Neural crest cell (in vitro differentiated cells): ENCODE results near the gene NFIX. TPM values are rescaled to one million over a fixed set of nuclear protein-coding genes. Genes with fewer than 3 reads are reported as not detected.

Source experiments
- DNase-seq: peaks from one replicate; pipeline ENCODE4 v3.0.0; 2021; ENCODE audit warnings: low read depth, mixed read lengths, low spot score
- H3K27ac Mint-ChIP-seq: one replicate; pipeline ENCODE4 v1.8.0; 2021; ENCODE audit warnings: mild to moderate bottlenecking, mixed read lengths; ENCODE audit not compliant: unreplicated experiment
- H3K27me3 Mint-ChIP-seq: 2 replicates; pipeline ENCODE4 v1.8.0; 2021; ENCODE audit warnings: low read depth, mild to moderate bottlenecking, mixed read lengths
- H3K36me3 Mint-ChIP-seq: 2 replicates; pipeline ENCODE4 v1.8.0; 2021; ENCODE audit warnings: low read depth, mild to moderate bottlenecking, mixed read lengths
- H3K4me1 Mint-ChIP-seq: 2 replicates; pipeline ENCODE4 v1.8.0; 2021; ENCODE audit warnings: mixed read lengths
- H3K4me3 Mint-ChIP-seq: one replicate; pipeline ENCODE4 v1.8.0; 2021; ENCODE audit warnings: mild to moderate bottlenecking, mixed read lengths
- H3K9me3 Mint-ChIP-seq: 2 replicates; pipeline ENCODE4 v1.8.0; 2021; ENCODE audit warnings: mixed read lengths
- CTCF ChIP-seq: fragments of 200-600 bp; sonication (generic); conservative IDR thresholded peaks from 2 replicates; pipeline ENCODE4 v1.5.0; 2021; ENCODE audit warnings: antibody characterized with exemption, mild to moderate bottlenecking
- total RNA-seq: library from RNA; stranded (reverse); gene quantifications from 2 replicates; pipeline ENCODE4 v1.2.1, GENCODE V29; 2021

NFIX gene
- total RNA-seq, 1 donor from 2014 or later = 0.68 TPM

- H3K27ac Mint-ChIP-seq = no peak overlapping the region
- peaks cover 35% of the 10 kb centered on the region for H3K4me1 Mint-ChIP-seq
- no peaks in the 10 kb centered on the region for H3K36me3 Mint-ChIP-seq
- TF ChIP-seq CTCF = no peak
- H3K27me3 Mint-ChIP-seq = peaks cover 100% of the 10 kb centered on the region
- no peak overlapping the region for H3K4me3 Mint-ChIP-seq
- no peaks in the 10 kb centered on the region for H3K9me3 Mint-ChIP-seq
- DNase-seq = no peak
Measured at GRCh38 chr19:13050274-13050673, 55.0 kb downstream of the NFIX start.

- no peak for TF ChIP-seq CTCF
- no peaks in the 10 kb centered on the region for H3K9me3 Mint-ChIP-seq
- peaks cover 100% of the 10 kb centered on the region for H3K27me3 Mint-ChIP-seq
- H3K36me3 Mint-ChIP-seq = no peaks in the 10 kb centered on the region
- no peak overlapping the region for H3K4me3 Mint-ChIP-seq
- peak; percentile 77 for DNase-seq
- H3K27ac Mint-ChIP-seq = no peak overlapping the region
- H3K4me1 Mint-ChIP-seq = peaks cover 35% of the 10 kb centered on the region
Measured at GRCh38 chr19:13051557-13052165, 56.4 kb downstream of the NFIX start.

GRCh38 chr19:13052447-13053175, 57.3 kb downstream of the NFIX start:
- H3K27me3 Mint-ChIP-seq = peaks cover 100% of the 10 kb centered on the region
- no peak for DNase-seq
- H3K9me3 Mint-ChIP-seq = no peaks in the 10 kb centered on the region
- peaks cover 35% of the 10 kb centered on the region for H3K4me1 Mint-ChIP-seq
- H3K36me3 Mint-ChIP-seq = no peaks in the 10 kb centered on the region
- no peak overlapping the region for H3K4me3 Mint-ChIP-seq
- H3K27ac Mint-ChIP-seq = no peak overlapping the region
- no peak for TF ChIP-seq CTCF

- no peak for TF ChIP-seq CTCF
- H3K4me3 Mint-ChIP-seq = no peak overlapping the region
- H3K9me3 Mint-ChIP-seq = no peaks in the 10 kb centered on the region
- H3K4me1 Mint-ChIP-seq = peaks cover 35% of the 10 kb centered on the region
- H3K27me3 Mint-ChIP-seq = peaks cover 100% of the 10 kb centered on the region
- H3K27ac Mint-ChIP-seq = no peak overlapping the region
- H3K36me3 Mint-ChIP-seq = no peaks in the 10 kb centered on the region
- DNase-seq = no peak
Measured at GRCh38 chr19:13053238-13053637, 58.0 kb downstream of the NFIX start.

- H3K27me3 Mint-ChIP-seq = peaks cover 100% of the 10 kb centered on the region
- peak overlapping the region; percentile 31 for H3K4me3 Mint-ChIP-seq
- no peak for TF ChIP-seq CTCF
- no peaks in the 10 kb centered on the region for H3K9me3 Mint-ChIP-seq
- no peak overlapping the region for H3K27ac Mint-ChIP-seq
- H3K36me3 Mint-ChIP-seq = no peaks in the 10 kb centered on the region
- peaks cover 35% of the 10 kb centered on the region for H3K4me1 Mint-ChIP-seq
- DNase-seq = peak; percentile 62
Measured at GRCh38 chr19:13053761-13054625, 58.7 kb downstream of the NFIX start.
